HG03565 (cell line): ENCODE data around the gene FHL3.

Experiments used
- ATAC-seq: cut with Tn5 transposase; IDR thresholded peaks from one replicate; pipeline ENCODE4 v1.9.1; 2021; ENCODE audit warnings: mild to moderate bottlenecking, moderate library complexity; ENCODE audit not compliant: unreplicated experiment

Gene FHL3, protein sequence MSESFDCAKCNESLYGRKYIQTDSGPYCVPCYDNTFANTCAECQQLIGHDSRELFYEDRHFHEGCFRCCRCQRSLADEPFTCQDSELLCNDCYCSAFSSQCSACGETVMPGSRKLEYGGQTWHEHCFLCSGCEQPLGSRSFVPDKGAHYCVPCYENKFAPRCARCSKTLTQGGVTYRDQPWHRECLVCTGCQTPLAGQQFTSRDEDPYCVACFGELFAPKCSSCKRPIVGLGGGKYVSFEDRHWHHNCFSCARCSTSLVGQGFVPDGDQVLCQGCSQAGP

DNA sequence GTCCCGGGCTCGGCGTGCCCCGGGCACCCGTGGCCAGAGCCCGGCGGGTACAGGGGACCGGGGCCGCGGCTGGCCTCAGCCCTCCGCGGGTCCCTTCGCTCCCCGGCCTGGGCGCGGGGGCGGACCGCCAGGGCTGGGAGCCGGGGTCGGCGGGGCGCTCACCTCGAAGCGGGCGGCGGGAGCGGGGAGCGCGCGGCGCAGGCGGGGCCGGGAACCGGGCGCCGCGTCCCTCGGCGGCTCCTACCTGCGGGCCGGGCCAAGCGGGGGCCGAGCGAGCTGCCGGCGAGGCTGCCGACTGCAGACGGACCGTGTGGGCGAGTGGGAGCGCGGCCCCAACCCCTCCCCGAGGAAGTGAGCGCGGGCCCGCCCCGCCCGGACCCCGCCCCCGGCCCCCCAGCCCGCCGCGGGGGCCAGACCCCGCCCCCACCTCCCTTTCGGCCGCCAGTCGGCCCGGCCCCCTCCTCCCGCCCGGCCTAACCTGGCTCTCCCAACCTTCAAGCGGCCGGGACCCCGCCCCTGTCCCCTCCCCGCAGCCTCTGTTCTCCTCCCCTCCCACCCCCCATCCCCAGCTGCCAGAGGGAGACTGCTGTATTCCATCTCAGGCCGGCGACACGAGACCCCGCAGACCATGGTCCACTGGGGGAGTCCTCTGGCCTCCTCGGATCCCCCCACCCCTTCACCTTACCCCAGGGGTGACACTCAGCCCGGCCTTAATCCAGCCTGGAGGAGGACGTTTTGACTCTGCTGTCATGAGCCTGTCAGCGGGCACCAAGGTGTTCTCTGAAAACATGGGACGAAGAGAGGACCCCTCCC lies at the start of gene FHL3:
Gene FHL3 (minus strand): TSS at position 320 of the 813 bp plus-strand sequence. CDS start 6,102 bp downstream, outside the sequence.
- no peak for ATAC-seq

DNA sequence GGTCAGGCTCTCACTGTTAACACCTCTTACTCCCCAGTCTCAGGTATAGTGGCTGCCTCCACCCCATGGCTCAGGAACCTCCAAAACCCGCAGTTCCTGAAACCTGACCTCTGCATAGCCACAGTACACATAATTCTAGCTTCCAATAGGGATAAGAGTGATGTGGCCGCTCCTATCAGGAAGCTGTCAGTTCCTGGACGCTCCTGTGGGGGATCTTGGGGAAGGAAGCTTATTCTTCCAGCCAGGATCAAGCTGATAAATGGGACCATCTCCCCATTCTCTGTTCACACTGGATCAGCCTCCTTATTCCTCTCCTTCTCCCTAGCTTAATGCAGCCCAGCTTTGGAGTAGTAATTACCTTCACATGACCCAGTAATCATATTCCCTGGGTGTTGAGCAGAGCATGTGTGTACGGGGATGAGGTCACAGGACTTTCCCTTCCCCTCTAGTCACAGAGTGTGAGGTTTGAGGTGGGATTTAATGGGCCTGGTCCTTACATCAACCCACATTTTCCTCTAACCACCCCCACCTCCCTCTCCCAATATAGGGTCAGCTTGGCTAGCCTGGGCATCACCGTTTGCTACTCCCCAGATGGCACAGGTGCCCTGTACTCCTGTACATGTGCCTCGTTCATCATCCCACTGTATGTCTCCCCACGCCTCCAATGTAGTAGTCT lies 48.2 kb upstream of the FHL3 start:
- ATAC-seq = no peak

DNA sequence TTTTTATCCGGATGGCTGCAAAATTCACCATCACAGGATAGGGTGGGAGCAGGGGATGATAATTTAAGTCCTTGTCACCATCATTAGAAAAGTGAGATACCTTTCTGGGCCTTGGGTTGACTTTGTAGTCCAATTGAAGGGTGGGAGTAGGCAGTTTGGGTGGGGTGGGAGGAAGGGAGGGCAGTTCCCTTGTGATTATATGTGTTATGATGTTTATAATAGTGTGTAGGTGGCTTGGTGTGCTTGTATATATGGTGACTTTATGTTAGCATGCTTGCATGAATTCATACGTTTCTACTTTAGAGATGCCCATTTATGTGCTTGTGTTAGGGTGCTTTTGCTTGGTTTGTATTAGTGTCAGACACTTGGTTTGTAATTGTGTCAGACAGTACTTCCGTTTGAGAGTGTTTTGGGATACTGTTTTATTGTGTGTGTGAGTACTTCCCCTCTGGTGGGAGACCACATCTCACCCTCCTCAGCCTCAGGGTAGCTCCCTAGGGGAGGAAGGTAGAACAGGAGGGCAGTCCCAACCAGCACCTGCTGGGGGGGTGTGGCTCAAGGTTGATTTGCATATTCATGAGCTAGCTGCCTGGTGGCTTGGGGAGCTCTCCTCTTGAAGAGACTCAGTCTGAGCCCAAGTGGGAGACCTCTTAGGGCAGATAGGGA lies 47.6 kb upstream of the FHL3 start:
- peak; percentile 38 for ATAC-seq

DNA sequence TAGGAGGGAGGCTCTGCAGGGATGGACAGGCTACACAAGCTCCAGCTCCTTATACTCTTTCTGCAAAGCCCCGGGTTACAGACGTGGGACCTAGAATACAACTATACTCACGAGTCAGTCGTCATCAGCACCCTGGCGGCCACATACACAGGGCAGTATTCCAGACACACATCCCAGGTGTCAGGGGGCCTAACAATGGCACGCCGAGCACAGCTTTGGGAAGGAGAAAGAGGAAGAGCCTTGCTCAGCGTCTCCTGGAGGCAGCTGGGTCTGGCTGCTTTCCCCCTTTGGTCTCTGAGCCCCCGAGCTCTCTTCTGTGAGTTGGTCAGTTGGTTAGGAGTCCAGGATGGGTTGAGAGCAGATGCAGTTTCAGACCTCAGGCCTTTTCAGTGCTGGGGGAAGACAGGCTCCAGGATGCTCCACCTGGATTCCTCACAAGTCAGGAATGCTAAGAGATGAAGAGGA lies 45.8 kb upstream of the FHL3 start:
- ATAC-seq = no peak

DNA sequence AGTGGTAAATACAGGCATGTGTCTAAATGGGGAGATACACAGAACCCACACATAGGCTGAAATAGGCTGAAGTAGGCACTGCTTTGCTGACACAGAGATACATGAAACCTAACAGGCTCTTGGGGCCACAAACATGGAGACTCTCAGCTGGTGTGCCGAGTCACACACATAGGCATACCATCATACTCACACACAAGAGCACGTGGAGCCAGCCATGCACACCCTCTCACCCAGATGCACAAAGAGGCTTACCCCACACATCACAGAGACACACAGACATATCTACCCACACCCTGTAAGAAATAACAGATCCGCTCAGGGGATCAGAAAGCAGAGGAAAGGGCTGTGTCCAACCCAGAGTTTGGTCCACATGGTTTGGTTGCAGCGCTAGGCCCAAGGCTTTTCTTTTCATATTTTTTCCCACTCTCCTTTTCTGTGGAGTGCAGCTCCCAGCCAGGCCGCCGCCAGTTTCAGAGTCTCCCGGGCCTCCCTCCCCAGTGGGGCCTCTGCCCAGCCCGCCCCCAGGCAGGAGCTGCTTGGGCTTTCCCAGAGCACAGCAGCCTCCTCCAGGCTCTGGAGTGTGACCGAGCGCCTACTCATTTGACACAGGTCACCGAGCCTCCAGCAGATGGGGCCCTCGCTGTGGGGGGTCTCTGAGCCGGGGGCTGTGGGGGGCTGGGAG lies 45.2 kb upstream of the FHL3 start:
- ATAC-seq = no peak

DNA sequence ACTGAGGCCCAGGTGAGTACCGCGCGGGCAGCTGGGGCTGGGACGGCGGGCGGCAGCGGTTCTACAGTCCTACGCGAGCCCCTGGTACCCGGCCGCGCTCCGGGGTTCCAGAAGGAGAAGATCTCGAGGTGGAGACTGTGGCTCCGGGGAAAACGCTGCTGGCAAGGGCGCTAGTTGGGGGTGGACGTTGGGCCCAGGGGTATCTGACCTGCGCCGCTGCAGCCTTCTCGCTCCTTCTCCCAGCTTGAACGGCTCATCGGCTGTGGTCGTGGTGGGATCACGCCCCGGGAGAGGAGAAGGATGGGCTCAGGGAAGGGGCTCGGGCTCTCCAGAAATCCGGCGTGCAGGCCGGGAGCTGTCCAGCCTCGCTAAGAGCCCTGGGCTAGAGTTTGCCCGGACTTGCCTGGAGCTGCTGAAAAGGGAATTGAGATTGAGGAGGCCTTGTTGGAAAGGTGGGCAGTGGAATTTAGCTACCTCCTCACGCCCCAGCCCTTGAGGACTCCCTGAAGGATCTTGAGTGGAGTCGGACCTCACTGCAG lies 42.4 kb upstream of the FHL3 start:
- no peak for ATAC-seq

DNA sequence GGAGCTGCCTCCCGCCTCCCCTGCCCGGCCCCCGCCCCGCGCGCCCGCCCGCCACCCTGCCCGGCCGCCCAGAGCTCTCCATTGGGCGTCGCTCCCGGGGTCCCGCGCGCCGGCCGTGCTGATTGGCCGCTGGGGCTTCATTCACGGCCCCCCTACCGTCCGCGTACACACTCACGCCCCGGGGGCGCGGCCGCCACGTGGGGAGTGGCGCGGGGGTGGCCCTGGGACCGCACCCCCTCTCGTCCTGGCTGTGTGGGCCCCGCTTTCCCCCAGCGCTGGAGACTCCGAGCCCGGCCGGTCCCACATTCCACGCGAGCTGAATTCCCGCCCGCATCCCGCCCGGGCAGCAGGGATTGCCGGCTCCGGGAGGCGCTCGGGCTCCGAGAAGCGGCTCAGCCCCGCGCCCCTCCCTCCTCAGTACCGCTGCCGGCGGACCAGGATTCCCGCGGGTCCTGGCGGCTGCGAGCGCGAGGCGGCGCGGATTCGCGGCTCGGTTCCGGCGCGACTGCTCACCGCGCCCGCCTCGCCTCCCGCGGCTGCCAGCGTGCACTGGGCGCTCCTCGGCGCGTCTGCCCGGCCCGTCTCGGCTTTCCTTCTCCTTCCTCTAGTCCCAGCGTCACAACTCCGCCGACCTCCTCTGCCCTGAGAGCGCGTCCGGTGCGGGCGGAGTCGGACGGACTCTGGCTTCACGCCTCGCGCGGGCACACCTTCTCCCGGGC lies 41.7 kb upstream of the FHL3 start:
- no peak for ATAC-seq

DNA sequence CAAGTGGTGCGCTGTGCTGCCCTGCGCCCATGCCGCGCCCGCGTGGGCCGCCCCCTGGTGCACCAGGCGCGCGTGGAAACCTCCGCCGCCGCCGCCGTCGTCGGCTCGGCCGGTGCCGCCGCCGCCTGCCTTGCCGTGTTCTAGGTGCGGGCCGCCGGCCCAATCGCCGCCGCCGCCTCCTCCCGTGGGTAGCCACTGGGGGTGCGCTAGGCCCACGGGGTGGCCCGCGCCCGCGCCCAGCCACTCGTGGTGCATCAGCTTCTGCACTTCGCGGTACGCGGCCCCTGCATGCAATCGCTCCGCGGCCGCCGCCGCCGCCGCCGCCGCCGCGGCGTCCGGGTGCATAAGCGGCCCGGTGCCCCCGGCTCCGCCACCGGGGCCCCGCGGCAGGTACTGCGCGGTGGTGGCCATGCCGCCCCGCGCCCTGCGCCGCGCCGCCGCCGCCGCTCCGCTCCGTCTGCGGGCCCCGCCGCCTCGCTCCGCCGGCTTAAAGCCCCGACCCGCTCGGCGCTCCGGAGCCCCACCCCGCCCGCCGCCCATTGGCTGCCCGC lies 41.1 kb upstream of the FHL3 start, which contains the start of gene POU3F1:
Gene POU3F1 (minus strand): TSS at position 461 of the 551 bp plus-strand sequence. CDS start 50 bp downstream, at position 411.
- no peak for ATAC-seq

DNA sequence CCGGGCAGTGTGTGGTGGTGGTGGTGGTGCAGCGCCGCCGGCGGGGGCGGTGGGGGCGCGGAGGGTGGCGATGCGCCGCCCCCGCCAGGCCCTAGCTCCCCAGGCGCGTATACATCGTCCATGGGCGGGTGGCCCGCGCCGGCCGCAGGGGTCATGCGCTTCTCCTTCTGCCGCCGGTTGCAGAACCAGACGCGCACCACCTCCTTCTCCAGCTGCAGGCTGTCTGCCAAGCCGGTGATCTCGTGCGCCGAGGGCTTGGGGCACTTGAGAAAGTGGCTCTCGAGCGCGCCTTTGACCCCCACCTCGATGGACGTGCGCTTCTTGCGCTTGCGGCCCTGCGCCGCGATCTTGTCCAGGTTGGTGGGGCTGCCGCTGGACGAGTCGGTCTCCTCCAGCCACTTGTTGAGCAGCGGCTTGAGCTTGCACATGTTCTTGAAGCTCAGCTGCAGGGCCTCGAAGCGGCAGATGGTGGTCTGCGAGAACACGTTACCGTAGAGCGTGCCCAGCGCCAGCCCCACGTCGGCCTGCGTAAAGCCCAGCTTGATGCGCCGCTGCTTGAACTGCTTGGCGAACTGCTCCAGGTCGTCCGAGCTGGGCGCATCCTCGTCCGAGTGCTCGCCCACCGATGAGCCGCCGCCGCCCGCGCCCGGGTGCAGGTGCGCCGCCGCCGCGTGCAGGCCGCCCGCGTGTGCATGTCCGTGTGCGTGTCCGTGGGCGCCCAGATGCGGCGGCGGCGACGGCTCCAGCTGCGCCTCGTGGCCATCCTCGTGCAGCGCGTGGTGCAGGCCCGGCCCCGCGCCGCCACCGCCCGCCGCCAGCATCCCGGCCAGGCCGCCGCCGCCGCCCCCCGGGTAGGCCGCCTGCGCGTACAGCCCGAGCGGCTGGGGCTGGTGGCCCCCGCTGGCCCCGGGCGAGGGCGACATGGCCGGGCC lies 40.4 kb upstream of the FHL3 start:
- no peak for ATAC-seq

DNA sequence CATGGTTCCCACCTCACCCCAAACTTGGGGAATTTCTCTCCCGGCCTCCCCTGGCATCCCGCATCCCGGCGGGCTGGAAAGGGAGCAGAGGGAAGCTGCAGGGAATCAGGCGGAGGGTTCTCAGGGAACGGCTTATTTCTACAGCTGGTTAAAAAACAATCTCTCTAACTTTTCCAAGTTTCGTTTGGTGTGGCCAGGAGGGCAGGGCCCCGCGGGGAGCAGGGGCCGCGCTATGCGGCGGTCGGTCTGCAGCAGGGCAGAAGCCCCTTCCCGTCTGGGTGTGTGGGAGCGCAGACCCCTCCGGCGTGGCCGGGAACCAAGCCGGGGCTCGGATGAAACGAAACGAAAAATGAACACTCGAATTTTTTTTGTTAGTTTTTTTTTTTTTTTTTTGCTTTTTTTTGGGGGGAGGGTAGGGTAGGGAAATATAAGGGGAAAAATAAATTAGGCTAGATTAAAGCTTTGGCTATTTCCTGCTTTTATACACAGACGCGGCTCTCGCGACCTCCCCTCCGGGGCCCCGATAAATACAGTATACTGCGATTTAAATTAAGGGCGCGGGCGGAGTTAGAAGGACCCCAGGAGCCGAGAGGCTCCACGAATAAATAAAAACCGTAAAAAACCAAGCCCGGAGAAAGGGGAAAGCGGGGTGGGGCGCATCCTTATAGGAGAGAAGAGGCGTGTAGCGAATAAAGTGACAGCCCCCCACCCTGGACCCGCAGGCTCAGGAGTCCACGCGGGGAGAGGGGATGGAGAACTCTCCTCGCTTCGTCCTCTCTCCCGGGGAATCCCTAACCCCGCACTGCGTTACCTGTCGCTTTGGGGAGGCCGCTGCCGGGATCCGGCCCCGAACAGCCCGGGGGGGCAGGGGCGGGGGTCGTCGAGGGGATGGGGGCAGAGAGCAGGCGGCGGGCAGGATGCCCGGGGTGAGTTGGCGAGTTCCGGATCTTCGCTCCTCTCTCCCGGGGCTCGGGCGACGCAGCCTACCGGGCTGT lies 39.2 kb upstream of the FHL3 start:
- no peak for ATAC-seq

DNA sequence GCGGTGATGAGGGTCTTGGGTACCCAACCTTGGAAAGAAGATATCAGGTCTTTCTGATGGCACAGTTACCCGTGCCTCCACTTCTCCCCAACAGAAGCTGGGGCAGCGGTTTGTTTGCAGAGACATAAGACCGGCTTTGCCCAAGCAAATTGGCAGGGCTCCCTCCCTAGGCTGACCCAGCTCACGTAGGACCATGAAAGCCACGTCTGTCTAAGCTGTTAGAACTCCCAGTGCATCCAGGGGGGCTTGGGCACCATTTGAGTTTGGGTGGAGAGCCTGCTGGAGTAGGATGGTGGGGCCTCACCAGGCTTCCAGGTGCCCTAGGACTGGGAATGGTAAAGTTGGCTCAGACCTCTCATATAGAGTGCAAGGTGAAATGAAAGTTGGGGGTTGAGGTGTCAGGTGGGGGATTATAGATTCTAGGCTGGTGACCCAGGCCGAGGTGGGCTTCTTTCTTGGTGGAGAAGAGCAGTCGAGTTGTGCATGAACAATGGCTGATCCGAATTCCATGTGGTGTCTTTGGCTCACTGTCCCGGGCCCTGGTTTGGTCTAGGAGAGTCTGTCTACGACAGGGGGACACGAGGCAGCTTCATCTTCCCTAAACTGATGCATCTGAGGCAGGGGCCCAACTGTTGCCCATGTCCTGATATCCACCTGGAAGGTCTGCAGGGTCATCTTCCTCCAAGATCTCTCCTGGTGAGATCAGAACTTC lies 37.9 kb upstream of the FHL3 start:
- no peak for ATAC-seq

DNA sequence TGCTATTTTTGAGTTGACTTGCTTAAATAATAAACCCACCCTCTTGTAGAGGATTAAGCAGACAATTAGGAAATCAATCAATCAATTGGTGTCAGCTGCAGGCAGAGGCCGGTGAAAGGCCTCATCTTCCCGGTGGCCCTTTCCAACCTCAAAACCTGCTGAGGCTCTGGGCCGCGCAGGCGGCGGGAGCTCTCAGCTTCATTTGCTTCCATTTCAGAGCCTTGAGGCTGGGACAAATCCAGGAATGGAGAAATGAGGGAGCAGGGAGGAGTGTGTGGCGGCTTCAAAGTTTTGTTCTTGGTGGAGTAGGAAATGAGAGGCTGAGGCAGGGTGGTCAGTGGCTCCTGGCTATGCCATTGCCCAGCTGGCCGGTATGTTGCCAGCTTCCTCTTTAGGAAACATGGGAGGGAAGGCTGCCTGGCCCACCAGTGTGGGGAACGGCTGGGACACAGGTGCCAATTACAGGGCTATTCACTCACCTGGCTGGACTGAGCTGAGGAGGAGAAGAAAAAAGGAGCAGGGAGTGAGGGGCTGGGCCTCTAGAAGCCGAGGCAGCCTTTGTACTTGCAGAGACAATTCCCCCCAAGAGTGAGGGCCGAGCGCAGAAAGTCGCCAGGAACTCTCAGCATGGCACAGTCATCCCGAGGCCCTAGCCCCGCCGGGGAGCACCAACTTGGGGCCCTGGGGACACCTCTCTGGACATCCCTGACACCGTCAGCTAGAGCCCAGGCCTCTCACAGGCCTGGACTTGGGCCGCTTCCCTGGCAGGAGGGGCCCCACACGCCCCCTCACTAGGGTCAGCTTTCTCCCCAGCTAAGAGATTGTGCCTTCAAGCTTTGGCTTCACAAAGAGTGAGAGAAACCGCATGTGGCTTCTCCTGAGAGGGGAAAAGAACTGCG lies 36.9 kb upstream of the FHL3 start:
- ATAC-seq = no peak

DNA sequence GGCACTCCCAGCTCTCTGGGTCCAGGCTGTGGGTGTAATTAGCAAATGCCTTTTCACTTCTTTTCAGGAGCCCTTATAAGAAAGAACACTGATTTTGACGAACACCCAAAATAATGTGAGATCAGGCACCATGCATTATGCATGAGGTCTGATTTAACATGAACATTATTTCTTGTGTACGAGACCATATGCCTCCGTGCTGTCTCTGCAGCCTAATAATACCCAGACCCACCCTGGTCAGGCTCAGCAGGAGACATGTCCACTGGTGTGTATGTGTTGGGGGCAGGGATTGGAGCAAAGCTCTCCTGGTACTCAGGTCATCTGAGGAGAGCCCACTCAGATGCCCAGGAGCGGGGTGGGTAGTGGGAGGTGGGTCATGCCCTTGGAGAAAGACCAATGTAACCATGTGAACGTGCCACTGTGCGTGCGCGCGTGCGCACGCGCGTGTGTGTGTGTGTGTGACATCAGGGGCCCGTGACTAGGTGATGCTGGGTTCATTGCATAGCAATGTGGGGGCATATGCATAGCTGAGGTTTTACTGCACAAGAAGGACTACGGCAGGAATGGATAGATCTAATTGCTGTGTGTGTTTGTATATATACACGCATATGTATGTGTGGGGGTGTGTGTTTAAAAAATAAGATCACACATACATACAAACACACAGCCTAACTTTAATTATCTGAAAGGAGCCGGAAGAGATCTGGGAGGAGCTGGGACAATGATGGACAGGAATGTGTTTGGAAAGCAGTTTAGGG lies 34.2 kb upstream of the FHL3 start:
- ATAC-seq = no peak

DNA sequence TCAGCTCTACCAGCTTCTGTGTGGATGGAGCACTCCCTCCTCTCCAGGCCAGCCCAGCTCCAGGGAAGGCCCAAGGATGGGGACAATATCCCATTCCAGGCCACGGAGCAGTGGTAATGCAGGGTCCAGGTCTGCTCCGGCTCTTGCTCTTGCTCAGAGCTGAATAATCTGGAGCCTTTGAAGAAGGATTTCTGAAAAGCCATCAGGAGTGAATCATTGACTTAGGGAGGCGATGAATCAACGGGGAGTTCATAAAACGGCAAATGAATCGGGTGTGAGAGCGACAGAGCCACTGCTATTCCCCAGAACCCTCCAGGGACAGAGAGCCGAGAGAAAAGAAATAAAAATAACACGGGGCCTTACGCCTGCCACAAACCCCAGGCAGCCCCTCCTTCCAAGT lies 33.5 kb upstream of the FHL3 start:
- ATAC-seq = no peak
